Islet of Langerhans (tissue), 1 donor: ENCODE data around the gene ATG12.
"Not testable (repeated sequence)": the region's sequence is repeated elsewhere in the genome, so short reads cannot be mapped to it uniquely, and the experiment has no call there.

Experiments
- FAIRE-seq: peaks from one replicate; lab custom pipeline; 2011; peaks lifted over from hg19 to GRCh38; lab: Jason Lieb, UNC

Gene ATG12

GRCh38 chr5:115841382-115842088 lies at the start of gene ATG12, which contains the start of gene AP3S1:
Gene ATG12 (minus strand): TSS chr5:115841565. CDS start chr5:115841552, 13 bp downstream.
Gene AP3S1 (plus strand): TSS chr5:115841935. CDS start chr5:115842038, 103 bp downstream.
- no peak for FAIRE-seq

- peak; percentile 21 for FAIRE-seq
These were observed 46.7 kb upstream of the ATG12 start for GRCh38 chr5:115888027-115888426.

GRCh38 chr5:115885208-115885607 lies 43.8 kb upstream of the ATG12 start:
- not testable (repeated sequence) for FAIRE-seq

- no peak for FAIRE-seq
These were observed 43.3 kb upstream of the ATG12 start for GRCh38 chr5:115884704-115885103.

- FAIRE-seq = not testable (repeated sequence)
These were observed 41.1 kb upstream of the ATG12 start for GRCh38 chr5:115882434-115882833.

- not testable (repeated sequence) for FAIRE-seq
These were observed 36.0 kb upstream of the ATG12 start for GRCh38 chr5:115877342-115877741.

- FAIRE-seq = no peak
These were observed 34.1 kb upstream of the ATG12 start for GRCh38 chr5:115875447-115875846.

GRCh38 chr5:115873392-115873791 lies 32.0 kb upstream of the ATG12 start:
- FAIRE-seq = peak; percentile 98

- no peak for FAIRE-seq
These were observed 31.1 kb upstream of the ATG12 start for GRCh38 chr5:115872447-115872846.

- FAIRE-seq = no peak
These were observed 28.0 kb upstream of the ATG12 start for GRCh38 chr5:115869256-115869795.

- FAIRE-seq = no peak
These were observed 18.0 kb upstream of the ATG12 start for GRCh38 chr5:115859378-115859777.

- no peak for FAIRE-seq
These were observed 17.0 kb upstream of the ATG12 start for GRCh38 chr5:115858396-115858795.

GRCh38 chr5:115857626-115858349 lies 16.4 kb upstream of the ATG12 start:
- FAIRE-seq = peak; percentile 5

- FAIRE-seq = no peak
These were observed 15.7 kb upstream of the ATG12 start for GRCh38 chr5:115857057-115857479.

GRCh38 chr5:115855959-115856358 lies 14.6 kb upstream of the ATG12 start:
- FAIRE-seq = no peak

GRCh38 chr5:115854139-115854538 lies 12.8 kb upstream of the ATG12 start:
- no peak for FAIRE-seq

- no peak for FAIRE-seq
These were observed 9.5 kb upstream of the ATG12 start for GRCh38 chr5:115850744-115851416.

GRCh38 chr5:115849258-115849798 lies 8.0 kb upstream of the ATG12 start:
- FAIRE-seq = no peak

- FAIRE-seq = no peak
These were observed 5.9 kb upstream of the ATG12 start for GRCh38 chr5:115847290-115847689.

GRCh38 chr5:115844321-115844817 lies 3.0 kb upstream of the ATG12 start:
- FAIRE-seq = no peak

GRCh38 chr5:115843444-115844130 lies 2.2 kb upstream of the ATG12 start:
- FAIRE-seq = no peak

GRCh38 chr5:115842952-115843351 lies 1.6 kb upstream of the ATG12 start:
- no peak for FAIRE-seq
